A549 (cell line): ENCODE measurements around the gene MYRFL. TPM values are rescaled to one million over a fixed set of nuclear protein-coding genes. Genes with fewer than 3 reads are reported as not detected.

Source experiments
- ATAC-seq, 2 experiments: fragments of 200-7000 bp in 1 of 2; fragments of >200 bp in 1 of 2; cut with Nextera tagmentation in 1 of 2; cut with Tn5 transposase in 1 of 2; 3 replicates each; pipeline versions ENCODE4 v1.8.0 to v1.9.1; 2018 to 2020; ENCODE audit warnings: mild to moderate bottlenecking in 1 of 2, moderate library complexity in 1 of 2
- CTCF ChIA-PET: fragments of 300-600 bp; sonication (Branson Sonifier 250); formaldehyde crosslinking; extraction: SDS; loops from one replicate; lab custom pipeline; 2021; ENCODE audit warnings: antibody characterized with exemption, inconsistent platforms; lab: Yijun Ruan, JAX
- POLR2A ChIA-PET: fragments of 350-600 bp; formaldehyde crosslinking; extraction: SDS; loops from one replicate; lab custom pipeline; 2021; ENCODE audit warnings: antibody characterized with exemption, inconsistent platforms; lab: Yijun Ruan, JAX
- DNase-seq, 2 experiments: peaks; one replicate each; pipeline versions ENCODE4 v3.0.0 to v3.0.0-alpha.2; 2011 to 2016; ENCODE audit warnings: low read depth in 1 of 2, low spot score in 1 of 2
- FAIRE-seq: peaks from 2 replicates; lab custom pipeline; 2011; peaks lifted over from hg19 to GRCh38; lab: Jason Lieb, UNC
- H3K27ac ChIP-seq, 2 experiments: fragments of >200 bp; sonication (Bioruptor Twin); formaldehyde crosslinking; 3 replicates each; pipeline ENCODE4 v1.5.1; 2016 to 2017
- H3K4me1 ChIP-seq: fragments of >200 bp; sonication (Bioruptor Twin); formaldehyde crosslinking; 3 replicates; pipeline ENCODE4 v1.6.1; 2016
- H3K4me2 ChIP-seq: fragments of >200 bp; sonication (Bioruptor Twin); formaldehyde crosslinking; 3 replicates; pipeline ENCODE4 v1.6.1; 2016
- H3K4me3 ChIP-seq: fragments of >200 bp; sonication (Bioruptor Twin); formaldehyde crosslinking; 3 replicates; pipeline ENCODE4 v1.5.1; 2016
- H3K9me3 ChIP-seq: fragments of >200 bp; sonication (Bioruptor Twin); formaldehyde crosslinking; 3 replicates; pipeline ENCODE4 v1.6.1; 2016
- BCL3 ChIP-seq: fragments of >200 bp; sonication (Bioruptor Twin); formaldehyde crosslinking; IDR thresholded peaks from 3 replicates; pipeline ENCODE4 v1.6.1; 2016
- BHLHE40 ChIP-seq: IDR thresholded peaks from 2 replicates; pipeline ENCODE4 v1.6.1; 2012; ENCODE audit warnings: low read depth, low read length, inconsistent platforms
- CBX2 ChIP-seq: fragments of 200-600 bp; sonication (generic); IDR thresholded peaks from 2 replicates; pipeline ENCODE4 v1.6.1; 2016; ENCODE audit warnings: low read depth, mild to moderate bottlenecking, borderline replicate concordance
- CBX8 ChIP-seq: fragments of 200-600 bp; sonication (generic); IDR thresholded peaks from 2 replicates; pipeline ENCODE4 v1.6.1; 2016
- CHD2 ChIP-seq: fragments of 150-350 bp; IDR thresholded peaks from 2 replicates; pipeline ENCODE4 v1.6.1; 2014; ENCODE audit warnings: low read length; ENCODE audit not compliant: partially characterized antibody
- CTCF ChIP-seq: fragments of >200 bp; sonication (Bioruptor Twin); formaldehyde crosslinking; IDR thresholded peaks from 3 replicates; pipeline ENCODE4 v1.5.1; 2016
- EP300 ChIP-seq, 2 experiments: fragments of >200 bp; sonication (Bioruptor Twin); formaldehyde crosslinking; IDR thresholded peaks; 2 replicates in 1 of 2; 3 replicates in 1 of 2; pipeline ENCODE4 v1.6.1; 2016 to 2017
- ESRRA ChIP-seq: fragments of 150-350 bp; IDR thresholded peaks from 2 replicates; pipeline ENCODE4 v1.6.1; 2014; ENCODE audit warnings: mild to moderate bottlenecking, low read length, borderline replicate concordance
- FOSL2 ChIP-seq, 2 experiments: fragments of 450-650 bp in 1 of 2; fragments of >200 bp in 1 of 2; sonication (Bioruptor Twin) in 1 of 2; formaldehyde crosslinking; IDR thresholded peaks; 2 replicates each; pipeline versions ENCODE4 v1.5.0 to v1.6.1; 2016 to 2020; ENCODE audit warnings: mild to moderate bottlenecking in 1 of 2, moderate library complexity in 1 of 2
- FOXS1 ChIP-seq: fragments of 250-450 bp; sonication (Bioruptor Pico); IDR thresholded peaks from 2 replicates; pipeline ENCODE4 v1.5.0; 2020; ENCODE audit warnings: mild to moderate bottlenecking, moderate library complexity
- HDAC2 ChIP-seq: fragments of 200-600 bp; sonication (generic); IDR thresholded peaks from 2 replicates; pipeline ENCODE4 v1.6.1; 2016
- HEYL ChIP-seq: fragments of 250-450 bp; sonication (Bioruptor Pico); IDR thresholded peaks from 2 replicates; pipeline ENCODE4 v1.8.0; 2021; ENCODE audit warnings: mild to moderate bottlenecking, moderate library complexity
- HOXA7 ChIP-seq: fragments of 250-450 bp; sonication (Bioruptor Pico); IDR thresholded peaks from 2 replicates; pipeline ENCODE4 v1.5.0; 2020; ENCODE audit warnings: mild to moderate bottlenecking, moderate library complexity
- HOXB5 ChIP-seq: fragments of 250-450 bp; sonication (Bioruptor Pico); IDR thresholded peaks from 2 replicates; pipeline ENCODE4 v1.5.0; 2020; ENCODE audit warnings: mild to moderate bottlenecking, moderate library complexity
- JUNB ChIP-seq: fragments of >200 bp; sonication (Bioruptor Twin); formaldehyde crosslinking; IDR thresholded peaks from 2 replicates; pipeline ENCODE4 v1.6.1; 2016
- MAZ ChIP-seq: fragments of 150-350 bp; IDR thresholded peaks from 2 replicates; pipeline ENCODE4 v1.6.1; 2014; ENCODE audit warnings: antibody characterized with exemption, low read depth, low read length, borderline replicate concordance
- NFE2L2 ChIP-seq: fragments of 150-350 bp; conservative IDR thresholded peaks from 2 replicates; pipeline ENCODE4 v1.6.1; 2014; ENCODE audit warnings: low read length
- PBX3 ChIP-seq: IDR thresholded peaks from 2 replicates; pipeline ENCODE4 v1.6.1; 2012
- PHF8 ChIP-seq: fragments of 200-600 bp; sonication (generic); IDR thresholded peaks from 2 replicates; pipeline ENCODE4 v1.6.1; 2016; ENCODE audit warnings: low read depth, mild to moderate bottlenecking, antibody characterized with exemption, moderate library complexity, borderline replicate concordance
- POLR2A ChIP-seq: IDR thresholded peaks from 2 replicates; pipeline ENCODE4 v1.6.1; 2012; ENCODE audit warnings: mild to moderate bottlenecking, low read length
- POLR2AphosphoS2 ChIP-seq: conservative IDR thresholded peaks from 2 replicates; pipeline ENCODE4 v1.6.1; 2012; ENCODE audit warnings: low read length, improper control_type of control experiment, inconsistent platforms
- RARB ChIP-seq: fragments of 250-450 bp; sonication (Bioruptor Pico); IDR thresholded peaks from 2 replicates; pipeline ENCODE4 v1.8.0; 2021; ENCODE audit warnings: mild to moderate bottlenecking, moderate library complexity
- RFX5 ChIP-seq: fragments of 450-650 bp; IDR thresholded peaks from 2 replicates; pipeline ENCODE4 v1.7.1; 2014; ENCODE audit warnings: antibody characterized with exemption, mild to moderate bottlenecking, moderate library complexity
- SMC3 ChIP-seq: fragments of >200 bp; sonication (Bioruptor Twin); formaldehyde crosslinking; IDR thresholded peaks from 3 replicates; pipeline ENCODE4 v1.6.1; 2018; ENCODE audit warnings: inconsistent platforms
- TFCP2L1 ChIP-seq: fragments of 250-450 bp; sonication (Bioruptor Pico); IDR thresholded peaks from 2 replicates; pipeline ENCODE4 v1.5.0; 2021; ENCODE audit warnings: mild to moderate bottlenecking
- TP53 ChIP-seq: fragments of 250-450 bp; sonication (Bioruptor Pico); IDR thresholded peaks from 2 replicates; pipeline ENCODE4 v1.5.0; 2021; ENCODE audit warnings: mild to moderate bottlenecking, moderate library complexity
- ZC3H11A ChIP-seq: fragments of 450-650 bp; IDR thresholded peaks from 2 replicates; pipeline ENCODE4 v1.6.1; 2014; ENCODE audit warnings: antibody characterized with exemption, mild to moderate bottlenecking
- ZFP36 ChIP-seq: fragments of 450-650 bp; IDR thresholded peaks from 2 replicates; pipeline ENCODE4 v1.6.1; 2014; ENCODE audit warnings: borderline replicate concordance; ENCODE audit not compliant: partially characterized antibody
- WGBS: methylation state at CpG from one replicate; pipeline ENCODE4 v1.1.6; 2017; ENCODE audit errors: missing lambda C conversion rate; 5-methylcytosine and 5-hydroxymethylcytosine counted together
- polyA plus RNA-seq, 4 experiments: library from polyadenylated mRNA; depleted of rRNA in 3 of 4; stranded (reverse); fragments of >200 nt; fragmentation: RNase III in 1 of 4; extraction: RNeasy Plus Mini Kit Qiagen cat#74134 plus additional on column Dnase treatment in 1 of 4; gene quantifications; 2 replicates in 3 of 4; 3 replicates in 1 of 4; pipeline ENCODE4 v1.2.3, GENCODE V29; 2011 to 2017
- TF ChIP-seq, protein P1 (sequence below): IDR thresholded peaks from 2 replicates; pipeline ENCODE4 v1.6.1; 2012

MYRFL gene
- polyA plus RNA-seq, 2 of the 4 experiments (the other 2 are of a cell fraction): 0.04 TPM; not detected in 1

- no peak for TF ChIP-seq HOXB5
- no peak for TF ChIP-seq CTCF
- no peak for TF ChIP-seq RARB (CRISPR knock-in tag)
- TF ChIP-seq CBX2: no peak
- no peak for TF ChIP-seq POLR2A
- TF ChIP-seq HOXA7 (CRISPR knock-in tag): no peak
- no peak for TF ChIP-seq HDAC2
- no peak for TF ChIP-seq SMC3
- TF ChIP-seq, protein P1, sequence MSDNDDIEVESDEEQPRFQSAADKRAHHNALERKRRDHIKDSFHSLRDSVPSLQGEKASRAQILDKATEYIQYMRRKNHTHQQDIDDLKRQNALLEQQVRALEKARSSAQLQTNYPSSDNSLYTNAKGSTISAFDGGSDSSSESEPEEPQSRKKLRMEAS: no peak
- no peak for TF ChIP-seq RFX5
- no peak for TF ChIP-seq POLR2AphosphoS2
- TF ChIP-seq, all 56 proteins: peak for 0
- H3K27ac ChIP-seq: no peak overlapping the region
- ATAC-seq: no peak
- ChIA-PET POLR2A (no interaction called here), CTCF (interaction anchor here (0.6 kb wide), 2 partner anchors 675 to 873 kb away, joined by 3 to 4 read pairs; no protein-coding TSS in a partner anchor)
- DNase-seq: no peak
- H3K4me3 ChIP-seq: no peak overlapping the region
- peaks cover 11% of the 10 kb centered on the region; the same call in 2 of the 3 replicates for H3K4me1 ChIP-seq
- H3K9me3 ChIP-seq: no peaks in the 10 kb centered on the region
- 84% methylated on average over 6 of the region's 6 CpGs for WGBS
- no peak overlapping the region for H3K4me2 ChIP-seq
- FAIRE-seq: no peak
These were observed 4.0 kb upstream of the MYRFL start for GRCh38 chr12:69821032-69821455.

DNA sequence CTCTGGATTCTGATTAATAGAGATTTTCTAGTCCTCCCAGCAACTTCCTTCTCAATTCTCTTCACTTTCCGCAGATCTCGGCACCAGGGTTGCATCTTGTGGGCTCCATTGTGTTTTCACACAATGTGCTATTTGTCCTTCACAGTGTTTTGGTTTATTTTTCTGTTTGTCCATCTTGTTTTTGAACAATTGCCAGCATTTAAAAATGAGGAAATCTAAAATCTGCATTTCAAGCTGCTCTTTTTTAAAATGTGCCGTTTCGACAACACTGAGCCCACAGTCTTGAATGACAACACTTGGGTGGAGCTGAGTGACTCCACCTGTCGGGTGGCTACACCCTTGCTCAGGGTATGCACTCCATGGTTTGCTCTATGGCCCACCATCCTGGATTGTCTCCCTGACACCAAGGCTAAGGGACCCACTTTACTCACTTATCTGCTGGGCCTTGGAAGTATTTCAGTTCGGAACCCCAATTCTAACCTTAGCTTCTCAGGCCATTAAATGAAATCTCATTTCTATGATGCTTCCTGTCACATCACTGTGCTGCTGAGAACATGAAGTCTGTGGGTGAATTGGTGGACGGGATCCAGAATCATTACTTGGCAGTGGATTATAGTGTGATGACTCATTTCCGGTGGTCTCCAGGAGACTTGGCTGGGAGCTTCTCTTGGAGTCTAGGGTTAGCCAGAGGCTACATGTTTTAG is 3.4 kb upstream of the MYRFL start:
- peak in 1 of 2 experiments; percentile 33 for DNase-seq
- no peak for TF ChIP-seq CBX8
- TF ChIP-seq FOSL2 (IDR thresholded peaks at IDR 0.05): no peak
- peak; percentile 50 for TF ChIP-seq FOSL2 (CRISPR knock-in tag; IDR thresholded peaks at IDR 0.05)
- TF ChIP-seq BCL3: no peak
- no peak for TF ChIP-seq MAZ
- ATAC-seq: peak in 1 of 2 experiments; percentile 53; a peak in 2 of 6 replicates
- H3K27ac ChIP-seq: 0 out of 6 replicates have a peak overlapping the region, but pooled peaks of 1 of the 2 experiments have one; percentile 18
- CTCF ChIA-PET: interaction anchor here (0.6 kb wide), 3 partner anchors 220 to 872 kb away, joined by 3 to 4 read pairs (median 4); no protein-coding TSS in a partner anchor
- peak overlapping the region; percentile 9; the same call in 1 of the 3 replicates for H3K4me2 ChIP-seq
- WGBS: 75% methylated on average over 8 of the region's 8 CpGs
- H3K4me1 ChIP-seq: peaks cover 11% of the 10 kb centered on the region; the same call in 2 of the 3 replicates
- no peaks in the 10 kb centered on the region for H3K9me3 ChIP-seq
- POLR2A ChIA-PET: no interaction called here
- no peak for FAIRE-seq
- H3K4me3 ChIP-seq: no peak overlapping the region

GRCh38 chr12:69822201-69822860 is 2.7 kb upstream of the MYRFL start:
- no peak for FAIRE-seq

More at GRCh38 chr12:69822201-69822860, 2.7 kb upstream of the MYRFL start:
- no peaks in the 10 kb centered on the region for H3K9me3 ChIP-seq
- no peak overlapping the region for H3K4me2 ChIP-seq
- 0 out of 6 replicates have a peak overlapping the region, but pooled peaks of 1 of the 2 experiments have one; percentile 4 for H3K27ac ChIP-seq
- 74% methylated on average over 3 of the region's 3 CpGs for WGBS
- TF ChIP-seq ESRRA (no peak), ZFP36 (no peak), TFCP2L1 (CRISPR knock-in tag) (no peak), FOXS1 (CRISPR knock-in tag) (no peak), TP53 (CRISPR knock-in tag) (no peak), SMC3 (no peak), PHF8 (no peak), BHLHE40 (no peak), EP300 (IDR thresholded peaks at IDR 0.05) (no peak), CBX2 (no peak), HDAC2 (no peak), HEYL (no peak), NFE2L2 (no peak), JUNB (no peak), PBX3 (no peak), ZC3H11A (no peak), CHD2 (no peak)
- H3K4me1 ChIP-seq: peaks cover 11% of the 10 kb centered on the region; the same call in 2 of the 3 replicates
- ATAC-seq (peak in 1 of 2 experiments; percentile 19; a peak in 1 of 6 replicates), DNase-seq (no peak)
- H3K4me3 ChIP-seq: no peak overlapping the region
- POLR2A ChIA-PET: no interaction called here
- CTCF ChIA-PET: interaction anchor here (0.6 to 1.3 kb wide), 3 partner anchors 11 to 220 kb away, joined by 3 to 4 read pairs (median 3); no protein-coding TSS in a partner anchor
